ENCODE data around the gene PMM1. TPM values are rescaled to one million over a fixed set of nuclear protein-coding genes. Genes with fewer than 3 reads are reported as not detected.
"Not testable (repeated sequence)": the region's sequence is repeated elsewhere in the genome, so short reads cannot be mapped to it uniquely, and the experiment has no call there.

PMM1 gene
- total and polyA plus RNA-seq, 2 experiments from 2014 or later, result 34.0 to 53.7 TPM

GRCh38 chr22:41598891-41599635 is 9.4 kb upstream of the PMM1 start:
- no peak for DNase-seq (ENCODE audit: low read depth in 1 of 2, low spot score in 1 of 2)
- peak overlapping the region; percentile 15 for H3K27ac ChIP-seq
- TF ChIP-seq, protein P1, sequence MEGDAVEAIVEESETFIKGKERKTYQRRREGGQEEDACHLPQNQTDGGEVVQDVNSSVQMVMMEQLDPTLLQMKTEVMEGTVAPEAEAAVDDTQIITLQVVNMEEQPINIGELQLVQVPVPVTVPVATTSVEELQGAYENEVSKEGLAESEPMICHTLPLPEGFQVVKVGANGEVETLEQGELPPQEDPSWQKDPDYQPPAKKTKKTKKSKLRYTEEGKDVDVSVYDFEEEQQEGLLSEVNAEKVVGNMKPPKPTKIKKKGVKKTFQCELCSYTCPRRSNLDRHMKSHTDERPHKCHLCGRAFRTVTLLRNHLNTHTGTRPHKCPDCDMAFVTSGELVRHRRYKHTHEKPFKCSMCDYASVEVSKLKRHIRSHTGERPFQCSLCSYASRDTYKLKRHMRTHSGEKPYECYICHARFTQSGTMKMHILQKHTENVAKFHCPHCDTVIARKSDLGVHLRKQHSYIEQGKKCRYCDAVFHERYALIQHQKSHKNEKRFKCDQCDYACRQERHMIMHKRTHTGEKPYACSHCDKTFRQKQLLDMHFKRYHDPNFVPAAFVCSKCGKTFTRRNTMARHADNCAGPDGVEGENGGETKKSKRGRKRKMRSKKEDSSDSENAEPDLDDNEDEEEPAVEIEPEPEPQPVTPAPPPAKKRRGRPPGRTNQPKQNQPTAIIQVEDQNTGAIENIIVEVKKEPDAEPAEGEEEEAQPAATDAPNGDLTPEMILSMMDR (IDR thresholded peaks at IDR 0.05; ENCODE audit: low read depth, low read length), result no peak
- H3K36me3 ChIP-seq, result no peaks in the 10 kb centered on the region
- no peak overlapping the region for H3K4me3 ChIP-seq
- no peaks in the 10 kb centered on the region for H3K27me3 ChIP-seq
- no peaks in the 10 kb centered on the region for H3K9me3 ChIP-seq (ENCODE audit: low read depth)
- H3K4me1 ChIP-seq (ENCODE audit: low read depth), result peaks cover 7% of the 10 kb centered on the region

DNA sequence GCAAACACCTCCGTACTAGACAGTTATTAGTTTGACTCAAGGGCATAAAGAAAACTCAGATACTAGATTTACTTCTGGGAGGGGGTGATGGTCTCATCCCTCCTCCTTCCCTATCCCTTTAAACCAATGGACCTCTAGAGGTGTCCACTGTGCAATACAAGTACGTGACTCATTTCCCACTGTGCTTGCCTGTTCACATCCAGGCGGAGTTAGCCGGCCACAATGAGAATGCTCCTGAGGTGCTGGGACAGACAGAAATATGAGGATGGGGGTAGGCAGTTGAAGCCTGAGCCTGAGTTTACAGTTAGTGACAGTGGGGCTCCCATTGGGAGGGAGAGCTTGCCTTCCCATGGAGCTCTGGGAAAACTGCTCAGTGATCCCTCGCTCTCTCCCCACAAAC is 8.4 kb upstream of the PMM1 start:
- peak in 1 of 2 donors; percentile 75 for DNase-seq (ENCODE audit: low read depth in 1 of 2, low spot score in 1 of 2)
- no peak overlapping the region for H3K4me3 ChIP-seq
- peak overlapping the region; percentile 84 for H3K27ac ChIP-seq
- peaks cover 7% of the 10 kb centered on the region for H3K4me1 ChIP-seq (ENCODE audit: low read depth)
- TF ChIP-seq, protein P1 (IDR thresholded peaks at IDR 0.05; ENCODE audit: low read depth, low read length), result no peak
- no peaks in the 10 kb centered on the region for H3K36me3 ChIP-seq
- H3K9me3 ChIP-seq (ENCODE audit: low read depth), result no peaks in the 10 kb centered on the region
- no peaks in the 10 kb centered on the region for H3K27me3 ChIP-seq

DNA sequence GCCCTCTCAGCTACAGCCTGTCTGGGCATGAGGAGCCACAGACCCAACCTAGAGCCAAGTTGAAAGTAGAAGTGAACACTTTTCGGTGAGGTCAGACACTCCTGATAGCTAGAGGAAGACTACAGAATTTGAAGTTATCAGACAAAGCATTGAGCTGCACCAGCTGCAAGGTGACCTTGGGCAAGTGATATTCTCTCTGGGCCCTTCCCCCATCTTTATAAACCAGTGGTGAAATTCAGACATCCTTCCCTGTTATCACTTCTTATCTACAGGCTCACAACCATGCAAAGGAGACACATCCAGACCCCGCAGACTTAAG is 8.0 kb upstream of the PMM1 start:
- no peaks in the 10 kb centered on the region for H3K9me3 ChIP-seq (ENCODE audit: low read depth)
- peaks cover 7% of the 10 kb centered on the region for H3K4me1 ChIP-seq (ENCODE audit: low read depth)
- no peak for DNase-seq (ENCODE audit: low read depth in 1 of 2, low spot score in 1 of 2)
- TF ChIP-seq, protein P1 (IDR thresholded peaks at IDR 0.05; ENCODE audit: low read depth, low read length), result no peak
- no peaks in the 10 kb centered on the region for H3K36me3 ChIP-seq
- H3K27ac ChIP-seq, result peak overlapping the region; percentile 84
- H3K27me3 ChIP-seq, result no peaks in the 10 kb centered on the region
- no peak overlapping the region for H3K4me3 ChIP-seq

GRCh38 chr22:41596776-41597634 is 7.4 kb upstream of the PMM1 start:
- peak; percentile 68 to 81 for DNase-seq (ENCODE audit: low read depth in 1 of 2, low spot score in 1 of 2)
- no peak overlapping the region for H3K4me3 ChIP-seq
- TF ChIP-seq, protein P1 (IDR thresholded peaks at IDR 0.05; ENCODE audit: low read depth, low read length), result peak; percentile 84

DNA sequence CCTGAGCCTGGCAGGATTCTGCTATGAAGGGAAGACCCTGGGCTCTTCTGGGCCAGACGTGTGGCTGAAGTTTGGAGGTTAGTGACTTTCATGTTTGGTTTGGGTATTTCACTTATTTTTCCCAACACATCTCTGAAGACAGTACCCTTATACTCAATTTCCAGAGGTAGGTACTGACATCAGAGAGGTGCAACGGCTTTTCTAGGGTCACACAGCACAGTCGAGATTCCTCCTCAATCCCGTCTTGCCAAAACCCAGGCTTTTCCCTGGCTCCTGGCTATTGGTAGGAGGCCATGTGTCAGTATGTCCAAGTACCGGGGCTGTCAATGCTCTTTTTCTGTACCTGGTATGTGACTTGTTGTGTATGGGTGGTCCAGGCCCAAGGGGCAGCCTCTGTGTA is 6.1 kb upstream of the PMM1 start:
- H3K4me3 ChIP-seq, result no peak overlapping the region
- H3K4me1 ChIP-seq (ENCODE audit: low read depth), result peaks cover 7% of the 10 kb centered on the region
- H3K27ac ChIP-seq, result no peak overlapping the region
- TF ChIP-seq, protein P1 (IDR thresholded peaks at IDR 0.05; ENCODE audit: low read depth, low read length), result no peak
- no peak for DNase-seq (ENCODE audit: low read depth in 1 of 2, low spot score in 1 of 2)
- no peaks in the 10 kb centered on the region for H3K36me3 ChIP-seq
- no peaks in the 10 kb centered on the region for H3K9me3 ChIP-seq (ENCODE audit: low read depth)
- H3K27me3 ChIP-seq, result no peaks in the 10 kb centered on the region

More at GRCh38 chr22:41596776-41597634, 7.4 kb upstream of the PMM1 start:
- Histone ChIP-seq H3K9me3 (ENCODE audit: low read depth) (no peaks in the 10 kb centered on the region), H3K27me3 (no peaks in the 10 kb centered on the region), H3K36me3 (no peaks in the 10 kb centered on the region), H3K4me1 (ENCODE audit: low read depth) (peaks cover 7% of the 10 kb centered on the region), H3K27ac (peak overlapping the region; percentile 84)

- not testable (repeated sequence) for H3K4me3 ChIP-seq; H3K4me1 ChIP-seq (ENCODE audit: low read depth); H3K36me3 ChIP-seq; H3K27me3 ChIP-seq; H3K9me3 ChIP-seq (ENCODE audit: low read depth); DNase-seq (ENCODE audit: low read depth in 1 of 2, low spot score in 1 of 2); H3K27ac ChIP-seq
Observed at GRCh38 chr22:41593336-41593960, 3.8 kb upstream of the PMM1 start.

Data from cardiac muscle cell (in vitro differentiated cells and primary cell).